ENCODE data around the gene CXCL1.

The CXCL1 gene

GRCh38 chr4:73916172-73916925 lies 47.2 kb downstream of the CXCL1 start:
- no peak for DNase-seq (ENCODE audit: low read depth in 2 of 2, low spot score in 1 of 2)

GRCh38 chr4:73917081-73917501 lies 47.9 kb downstream of the CXCL1 start:
- DNase-seq (ENCODE audit: low read depth in 2 of 2, low spot score in 1 of 2): no peak

- DNase-seq (ENCODE audit: low read depth in 2 of 2, low spot score in 1 of 2): no peak
Measured at GRCh38 chr4:73918058-73918457, 48.9 kb downstream of the CXCL1 start.

GRCh38 chr4:73919691-73920090 lies 50.5 kb downstream of the CXCL1 start:
- no peak for DNase-seq (ENCODE audit: low read depth in 2 of 2, low spot score in 1 of 2)
